HG03558 (cell line): ENCODE data around the gene NADK2.
A peak's percentile ranks its signal among the peaks of the same experiment; 100 is the strongest.
"Not testable (repeated sequence)": the region's sequence is repeated elsewhere in the genome, so short reads cannot be mapped to it uniquely, and the experiment has no call there.

Source experiments
- ATAC-seq: cut with Tn5 transposase; IDR thresholded peaks from one replicate; pipeline ENCODE4 v1.9.1; 2021; ENCODE audit warnings: moderate number of reproducible peaks; ENCODE audit not compliant: unreplicated experiment; ENCODE audit errors: extremely low read depth

Gene NADK2

GRCh38 chr5:36241631-36242533 lies at the start of gene NADK2:
NADK2 (minus strand) TSS chr5:36241925; CDS start chr5:36241798, 127 bp downstream.
- ATAC-seq, result peak; percentile 77

DNA sequence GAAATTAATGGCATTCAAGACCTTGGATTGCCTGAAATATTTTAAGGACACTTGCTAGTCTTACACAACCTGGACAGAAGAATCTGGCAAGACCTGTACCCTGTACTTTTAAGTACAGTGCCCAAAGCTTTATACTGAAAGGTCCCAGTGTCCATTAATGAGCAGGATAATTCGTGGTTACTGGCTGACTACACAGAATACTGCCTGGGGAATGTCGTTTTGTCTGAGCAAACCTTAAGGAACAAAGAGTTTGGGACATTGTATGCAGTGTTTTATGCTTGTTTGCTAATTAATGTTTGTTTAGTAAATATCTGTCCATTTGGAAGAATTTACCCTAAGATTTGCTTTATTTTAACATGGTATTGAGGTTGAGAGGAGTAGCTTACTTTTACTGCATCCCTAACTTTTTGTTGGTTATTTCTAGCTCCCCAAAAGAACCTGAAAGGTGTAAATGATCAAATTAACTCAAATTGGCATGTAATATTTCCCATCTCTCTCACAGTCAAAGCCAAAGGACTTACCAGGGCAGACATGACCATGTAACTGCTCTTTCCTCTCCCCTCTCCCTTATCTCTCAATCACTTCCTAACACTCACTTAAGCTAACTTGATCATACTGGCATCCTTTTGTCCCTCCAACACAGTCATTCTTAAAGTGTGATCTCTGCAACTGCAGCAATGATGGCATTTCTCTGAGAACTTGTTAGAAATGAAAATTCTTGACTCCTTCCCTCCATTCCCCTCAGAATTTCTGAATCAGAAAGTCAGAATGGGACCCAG lies 44.3 kb upstream of the NADK2 start:
- ATAC-seq, result no peak

GRCh38 chr5:36283775-36284174 lies 42.0 kb upstream of the NADK2 start:
- not testable (repeated sequence) for ATAC-seq

GRCh38 chr5:36281626-36282025 lies 39.9 kb upstream of the NADK2 start:
- no peak for ATAC-seq

DNA sequence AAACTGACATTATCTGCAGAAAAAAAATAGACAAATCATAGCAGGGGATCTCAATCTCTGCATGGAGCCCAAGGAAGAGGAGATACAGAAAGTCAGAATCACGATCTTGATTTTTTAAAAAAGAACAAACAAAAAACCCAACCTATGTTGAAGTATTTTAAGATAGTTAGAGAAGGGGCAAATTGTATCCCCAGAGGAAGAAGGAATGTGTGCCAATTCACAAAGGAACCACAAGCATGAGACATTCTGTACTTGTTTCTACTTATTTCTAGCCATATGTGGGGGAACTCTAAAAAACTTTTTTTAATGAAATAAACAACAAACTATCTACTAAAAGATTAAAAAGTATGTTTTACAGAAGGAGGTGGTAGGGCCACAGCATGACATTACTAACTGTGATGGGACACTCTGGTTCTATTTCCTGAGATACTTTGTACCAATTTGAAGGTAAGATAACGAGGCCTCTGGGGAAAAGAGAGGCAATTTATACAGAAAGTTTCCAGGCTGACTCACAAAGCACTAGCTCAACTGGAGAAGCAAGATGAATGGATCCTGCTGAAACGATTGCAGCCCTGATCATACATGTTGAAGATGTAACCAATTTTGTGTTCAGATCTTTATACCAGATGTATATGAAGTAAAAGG lies 37.5 kb upstream of the NADK2 start:
- no peak for ATAC-seq

DNA sequence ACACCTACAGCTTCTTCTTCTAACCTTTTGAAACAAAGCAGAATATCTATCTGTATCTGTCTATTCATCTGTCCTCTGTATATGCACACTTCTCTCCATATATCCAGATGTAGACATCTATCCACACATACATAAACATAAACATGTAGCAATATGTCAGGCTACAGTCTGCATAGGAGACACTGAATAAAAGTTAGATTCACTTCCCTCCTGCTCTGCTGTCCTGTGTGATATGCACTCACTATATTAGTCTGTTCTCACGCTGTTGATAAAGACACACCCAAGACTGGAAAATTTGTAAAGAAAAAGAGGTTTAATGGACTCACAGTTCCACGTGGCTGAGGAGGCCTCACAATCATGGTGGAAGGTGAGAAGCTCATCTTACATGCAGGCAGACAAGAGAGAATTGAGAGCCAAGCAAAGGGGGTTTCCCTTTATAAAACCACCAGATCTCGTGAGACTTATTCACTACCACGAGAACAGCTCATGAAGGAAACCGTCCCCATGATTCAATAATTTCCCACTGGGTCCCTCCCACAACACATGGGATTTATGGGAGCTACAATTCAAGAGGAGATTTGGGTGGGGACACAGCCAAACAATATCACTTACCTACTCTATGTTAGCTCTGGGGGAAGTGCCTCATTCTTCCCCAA lies 35.9 kb upstream of the NADK2 start:
- ATAC-seq, result no peak

DNA sequence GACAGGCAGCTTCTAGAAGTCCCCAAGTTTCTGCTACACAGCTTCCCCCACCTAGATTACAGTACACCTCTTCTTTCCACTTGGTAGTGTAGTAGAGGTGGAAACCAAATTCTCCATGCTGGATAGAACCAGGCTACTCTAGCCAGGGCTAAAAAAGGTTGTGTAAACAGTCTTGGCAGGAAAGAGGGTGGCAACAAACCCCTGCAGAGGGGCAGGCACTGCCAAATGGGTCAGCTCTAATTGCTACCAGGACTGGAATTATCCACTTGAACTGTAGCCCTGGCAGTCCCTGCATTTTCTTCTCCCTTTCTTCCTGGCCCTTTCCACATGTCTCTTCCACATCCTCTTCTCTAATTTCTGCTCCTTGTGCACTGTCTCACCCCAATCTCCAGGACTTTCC lies 35.1 kb upstream of the NADK2 start:
- no peak for ATAC-seq

DNA sequence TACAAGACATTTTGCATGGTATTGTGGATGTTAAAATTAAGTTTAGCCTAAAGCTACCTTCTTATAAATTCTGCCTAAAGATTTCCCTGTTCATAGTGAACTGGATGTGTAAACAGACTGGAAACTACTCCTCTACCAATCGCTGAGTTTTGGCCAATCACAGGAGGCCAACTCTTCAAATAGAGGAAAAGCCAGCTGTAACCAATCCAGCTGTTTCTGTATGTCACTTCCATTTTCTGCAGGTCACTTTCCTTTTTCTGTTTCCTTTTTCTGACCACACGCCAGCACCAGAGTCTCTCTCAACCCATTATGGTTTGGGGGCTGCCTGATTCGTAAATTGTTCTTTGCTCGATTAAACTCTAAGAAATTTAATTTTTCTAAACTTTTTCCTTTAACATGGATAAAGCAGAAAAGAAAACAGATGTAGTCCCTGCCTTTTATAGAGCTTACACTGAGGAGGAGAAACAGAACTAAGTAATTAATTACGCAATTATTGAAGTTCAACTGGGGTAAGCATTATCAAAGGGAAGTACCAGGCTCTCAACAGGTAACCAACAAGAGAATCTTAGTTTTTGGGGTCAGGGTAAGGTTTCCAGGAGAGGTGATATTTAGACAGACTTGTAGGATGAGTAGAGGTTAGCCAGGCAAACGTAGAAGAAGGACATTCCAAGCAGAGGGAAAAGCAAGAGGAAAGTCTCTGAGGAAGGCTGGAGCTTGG lies 32.2 kb upstream of the NADK2 start:
- ATAC-seq, result no peak

- no peak for ATAC-seq
Measured at GRCh38 chr5:36272136-36272690, 30.5 kb upstream of the NADK2 start.

DNA sequence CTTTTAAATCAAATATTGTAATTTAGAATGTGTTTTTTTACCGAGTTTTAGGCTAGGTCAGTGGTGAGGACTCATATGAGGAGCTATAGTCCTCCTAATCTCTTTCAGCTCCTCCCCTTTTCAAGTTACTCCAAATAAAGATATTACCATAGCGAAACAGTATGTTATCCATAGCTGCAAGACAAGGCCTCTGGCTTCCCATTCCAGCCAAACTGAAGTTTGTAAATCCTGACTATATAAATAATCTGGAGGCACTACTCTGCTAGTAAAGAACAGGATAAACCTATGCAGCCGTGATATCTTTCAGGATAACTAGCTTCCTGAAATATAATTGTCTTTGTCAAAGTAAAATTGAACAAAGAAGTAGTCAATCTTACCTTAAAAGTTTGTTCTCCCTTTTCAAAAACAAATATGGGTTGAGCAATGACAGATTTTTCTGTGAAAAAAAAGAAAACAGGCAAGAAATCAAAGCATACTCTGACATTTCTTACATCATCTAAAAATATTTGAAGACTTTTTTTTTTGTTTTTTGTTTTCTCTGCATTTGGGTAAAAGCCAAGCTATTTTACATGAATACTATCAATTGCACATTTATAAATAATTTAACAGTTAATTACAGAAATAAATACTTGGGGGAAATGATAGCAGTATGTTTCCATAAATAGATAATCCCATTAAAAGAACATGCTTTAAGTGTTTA lies 29.3 kb upstream of the NADK2 start:
- ATAC-seq, result no peak

DNA sequence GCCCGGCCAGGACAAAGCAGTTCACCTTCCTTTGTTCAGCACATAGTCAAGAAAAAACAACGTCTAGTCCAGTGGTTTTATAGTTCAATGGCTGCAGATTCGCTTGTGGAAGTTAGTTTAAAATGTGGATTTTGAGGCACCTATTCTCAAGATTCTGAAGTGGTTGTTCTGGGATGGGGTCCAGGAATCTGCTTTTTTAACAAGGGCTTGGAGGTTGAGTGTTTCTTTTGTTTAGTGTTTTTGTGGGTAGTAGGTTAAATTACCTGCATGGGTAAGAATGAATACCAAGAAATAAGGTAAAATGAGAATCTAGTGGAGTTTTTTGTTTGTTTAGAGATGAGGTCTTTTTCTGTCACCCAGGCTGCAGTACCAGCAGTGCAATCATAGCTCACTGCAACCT lies 28.4 kb upstream of the NADK2 start:
- ATAC-seq, result no peak

DNA sequence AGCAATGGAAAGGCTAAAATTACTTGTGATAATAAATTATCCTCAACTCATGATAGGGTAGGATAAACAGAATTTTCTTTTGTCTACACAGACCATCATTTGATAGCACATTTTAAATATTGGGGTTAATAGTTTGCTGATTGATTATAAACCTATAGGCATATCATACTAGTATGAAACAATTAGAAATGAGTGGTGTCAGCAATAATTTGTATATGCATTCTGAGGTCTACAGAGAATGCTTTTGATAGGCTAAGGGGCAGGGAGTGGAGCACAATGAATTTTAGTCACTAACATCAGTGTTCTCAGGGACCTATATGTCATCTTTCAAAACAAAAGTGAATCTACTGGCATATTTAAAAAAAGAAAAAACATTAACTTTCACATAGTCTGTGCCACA lies 27.8 kb upstream of the NADK2 start:
- no peak for ATAC-seq

GRCh38 chr5:36267905-36268304 lies 26.2 kb upstream of the NADK2 start:
- ATAC-seq, result no peak

- ATAC-seq, result no peak
Measured at GRCh38 chr5:36264202-36264760, 22.6 kb upstream of the NADK2 start.

GRCh38 chr5:36261186-36261585 lies 19.5 kb upstream of the NADK2 start:
- ATAC-seq, result no peak

GRCh38 chr5:36253575-36253974 lies 11.8 kb upstream of the NADK2 start:
- ATAC-seq, result no peak

DNA sequence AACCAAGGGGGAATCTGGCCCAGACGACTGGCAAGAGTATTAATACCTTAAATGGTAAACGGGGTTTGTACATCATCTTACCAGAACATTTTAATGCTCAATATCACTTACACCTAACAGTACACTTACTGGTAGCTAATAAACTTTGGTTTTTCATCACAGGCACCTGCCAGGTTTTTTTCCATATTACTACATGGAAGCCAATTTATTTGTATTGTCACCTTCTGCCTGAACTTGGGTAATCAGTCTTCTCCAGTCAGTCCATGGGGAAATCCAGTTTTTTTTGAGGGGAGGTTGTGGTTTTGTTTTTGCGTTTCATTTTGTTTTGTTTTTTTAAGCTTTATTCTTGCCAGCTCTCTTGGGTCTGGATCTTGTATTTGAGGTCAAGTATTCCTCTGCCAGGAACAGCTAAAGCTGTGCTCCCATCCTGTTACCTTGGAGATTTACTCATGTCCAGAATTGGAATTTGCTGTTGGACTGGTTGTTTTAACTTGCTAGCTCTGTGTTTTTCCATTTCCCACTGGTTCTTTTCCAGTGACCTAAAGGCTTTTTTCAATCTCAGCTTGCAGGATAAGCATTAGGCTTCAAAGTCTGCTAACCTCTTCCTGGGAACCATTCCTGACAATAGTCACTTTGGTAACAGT lies 11.1 kb upstream of the NADK2 start:
- no peak for ATAC-seq

GRCh38 chr5:36251218-36251617 lies 9.5 kb upstream of the NADK2 start:
- no peak for ATAC-seq
